Effector memory CD8-positive, alpha-beta T cell (primary cell): ENCODE measurements around the gene CLEC2D.
"Not testable (repeated sequence)": the region's sequence is repeated elsewhere in the genome, so short reads cannot be mapped to it uniquely, and the experiment has no call there.

ENCODE experiments used
- ATAC-seq: fragments of 150-1000 bp; cut with Tn5 transposase; replicated peaks from 2 replicates; pipeline ENCODE4 v1.10.0; 2021; ENCODE audit warnings: mild to moderate bottlenecking, moderate library complexity
- DNase-seq, 3 experiments: peaks; one replicate each; pipeline ENCODE4 v3.0.0; 2021
- H3K27ac Mint-ChIP-seq, 2 donors: one replicate each; pipeline ENCODE4 v1.8.0; 2022; ENCODE audit warnings: mild to moderate bottlenecking in 2 of 2, mixed read lengths in 2 of 2, moderate library complexity in 2 of 2
- H3K27me3 Mint-ChIP-seq, 2 donors: one replicate each; pipeline ENCODE4 v1.8.0; 2022; ENCODE audit warnings: mixed read lengths in 2 of 2
- H3K36me3 Mint-ChIP-seq: one replicate; pipeline ENCODE4 v1.8.0; 2022; ENCODE audit warnings: mild to moderate bottlenecking, moderate library complexity, mixed read lengths; ENCODE audit not compliant: insufficient read depth
- H3K4me1 Mint-ChIP-seq, 2 donors: one replicate each; pipeline ENCODE4 v1.8.0; 2022; ENCODE audit warnings: low read depth in 2 of 2, mixed read lengths in 2 of 2
- H3K4me3 Mint-ChIP-seq, 2 donors: one replicate each; pipeline ENCODE4 v1.8.0; 2022; ENCODE audit warnings: mild to moderate bottlenecking in 2 of 2, mixed read lengths in 2 of 2, moderate library complexity in 2 of 2
- H3K9me3 Mint-ChIP-seq, 2 donors: one replicate each; pipeline ENCODE4 v1.8.0; 2022; ENCODE audit warnings: mixed read lengths in 2 of 2

The CLEC2D gene

DNA sequence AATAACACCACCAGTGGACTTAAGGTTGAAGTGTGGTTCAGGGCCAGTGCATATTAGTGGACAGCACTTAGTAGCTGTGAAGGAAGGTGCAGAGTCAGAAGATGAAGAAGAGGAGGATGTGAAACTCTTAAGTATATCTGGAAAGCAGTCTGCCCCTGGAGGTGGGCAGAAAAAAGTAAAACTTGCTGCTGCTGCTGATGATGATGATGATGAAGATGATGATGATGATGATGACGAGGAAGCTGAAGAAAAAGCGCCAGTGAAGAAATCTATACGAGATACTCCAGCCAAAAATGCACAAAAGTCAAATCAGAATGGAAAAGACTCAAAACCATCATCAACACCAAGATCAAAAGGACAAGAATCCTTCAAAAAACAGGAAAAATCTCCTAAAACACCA is 26.1 kb downstream of the CLEC2D start:
- H3K27ac Mint-ChIP-seq = peak overlapping the region in 1 of 2 donors; percentile 67
- DNase-seq, H3K27me3 Mint-ChIP-seq, H3K9me3 Mint-ChIP-seq, H3K4me3 Mint-ChIP-seq, ATAC-seq: not testable (repeated sequence)
- peaks cover 73% of the 10 kb centered on the region for H3K36me3 Mint-ChIP-seq
- peaks cover 14 to 44% of the 10 kb centered on the region in 2 donors for H3K4me1 Mint-ChIP-seq

DNA sequence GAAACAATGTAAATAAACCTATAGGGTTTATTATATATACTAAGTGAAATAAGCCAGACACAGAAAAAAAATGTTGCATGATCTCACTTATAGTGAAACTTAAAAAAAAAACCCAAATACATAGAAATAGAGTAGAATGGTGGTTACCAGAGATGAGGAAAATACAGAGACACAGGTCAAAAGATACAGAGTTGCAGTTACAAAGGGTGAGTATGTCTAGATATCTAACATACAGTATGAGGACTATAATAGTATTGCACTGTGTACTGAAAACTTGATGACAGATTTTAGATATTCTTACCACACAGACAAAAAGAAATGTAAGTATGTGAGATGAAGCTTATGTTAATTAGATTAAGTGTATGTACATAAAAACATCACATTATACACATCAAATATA is 28.1 kb downstream of the CLEC2D start:
- Mint-ChIP-seq H3K36me3 (peaks cover 56% of the 10 kb centered on the region), H3K27ac (no peak overlapping the region), H3K4me1 (peaks cover 29 to 50% of the 10 kb centered on the region in 2 donors), H3K9me3 (peaks cover 0 to 8% of the 10 kb centered on the region in 2 donors), H3K4me3 (no peak overlapping the region), H3K27me3 (no peaks in the 10 kb centered on the region)
- ATAC-seq (no peak), DNase-seq (no peak)

DNA sequence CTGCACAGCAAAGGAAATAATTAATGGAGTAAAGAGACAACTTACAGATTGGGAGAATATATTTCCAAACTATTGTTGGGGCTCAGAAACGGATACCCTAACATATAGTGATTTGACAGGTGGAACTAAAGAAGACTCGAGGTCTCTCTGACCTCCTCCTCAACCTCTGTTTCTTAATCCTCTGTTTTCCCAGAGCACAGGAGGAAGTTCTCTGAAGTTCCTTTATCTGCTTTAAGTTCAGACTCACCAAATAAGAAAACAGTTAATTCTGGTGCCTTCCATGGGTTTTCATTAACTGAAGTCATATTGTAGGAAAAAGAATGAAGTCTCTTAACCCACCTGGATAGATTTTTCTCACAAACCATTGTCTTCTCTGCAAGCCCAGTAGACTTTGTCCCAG is 29.2 kb downstream of the CLEC2D start:
- H3K27me3 Mint-ChIP-seq = no peaks in the 10 kb centered on the region
- H3K9me3 Mint-ChIP-seq = peaks cover 0 to 8% of the 10 kb centered on the region in 2 donors
- H3K4me1 Mint-ChIP-seq = peaks cover 33 to 50% of the 10 kb centered on the region in 2 donors
- H3K4me3 Mint-ChIP-seq = no peak overlapping the region
- no peak for DNase-seq
- H3K36me3 Mint-ChIP-seq = peaks cover 47% of the 10 kb centered on the region
- no peak for ATAC-seq
- peak overlapping the region; percentile 49 to 94 for H3K27ac Mint-ChIP-seq

- ATAC-seq = no peak
- DNase-seq = no peak
- Mint-ChIP-seq H3K4me3 (no peak overlapping the region), H3K36me3 (peaks cover 40% of the 10 kb centered on the region), H3K9me3 (peaks cover 0 to 8% of the 10 kb centered on the region in 2 donors), H3K27me3 (no peaks in the 10 kb centered on the region), H3K4me1 (peaks cover 31 to 50% of the 10 kb centered on the region in 2 donors), H3K27ac (peak overlapping the region; percentile 49 to 94)
Measured at GRCh38 chr12:9699269-9699897, 29.9 kb downstream of the CLEC2D start.

GRCh38 chr12:9699898-9700605 is 30.5 kb downstream of the CLEC2D start:
- H3K4me3 Mint-ChIP-seq = no peak overlapping the region
- H3K4me1 Mint-ChIP-seq = peaks cover 31 to 50% of the 10 kb centered on the region in 2 donors
- peaks cover 0 to 8% of the 10 kb centered on the region in 2 donors for H3K9me3 Mint-ChIP-seq
- peak overlapping the region in 1 of 2 donors; percentile 94 for H3K27ac Mint-ChIP-seq
- peaks cover 33% of the 10 kb centered on the region for H3K36me3 Mint-ChIP-seq
- DNase-seq = no peak
- no peaks in the 10 kb centered on the region for H3K27me3 Mint-ChIP-seq
- ATAC-seq = no peak

- Mint-ChIP-seq H3K36me3 (peaks cover 30% of the 10 kb centered on the region), H3K27ac (peak overlapping the region; percentile 94 to 97), H3K9me3 (peaks cover 0 to 6% of the 10 kb centered on the region in 2 donors), H3K4me1 (peaks cover 34 to 52% of the 10 kb centered on the region in 2 donors), H3K4me3 (peak overlapping the region in 1 of 2 donors; percentile 74), H3K27me3 (no peaks in the 10 kb centered on the region)
- DNase-seq = no peak
- no peak for ATAC-seq
Measured at GRCh38 chr12:9700606-9700956, 31.1 kb downstream of the CLEC2D start.

DNA sequence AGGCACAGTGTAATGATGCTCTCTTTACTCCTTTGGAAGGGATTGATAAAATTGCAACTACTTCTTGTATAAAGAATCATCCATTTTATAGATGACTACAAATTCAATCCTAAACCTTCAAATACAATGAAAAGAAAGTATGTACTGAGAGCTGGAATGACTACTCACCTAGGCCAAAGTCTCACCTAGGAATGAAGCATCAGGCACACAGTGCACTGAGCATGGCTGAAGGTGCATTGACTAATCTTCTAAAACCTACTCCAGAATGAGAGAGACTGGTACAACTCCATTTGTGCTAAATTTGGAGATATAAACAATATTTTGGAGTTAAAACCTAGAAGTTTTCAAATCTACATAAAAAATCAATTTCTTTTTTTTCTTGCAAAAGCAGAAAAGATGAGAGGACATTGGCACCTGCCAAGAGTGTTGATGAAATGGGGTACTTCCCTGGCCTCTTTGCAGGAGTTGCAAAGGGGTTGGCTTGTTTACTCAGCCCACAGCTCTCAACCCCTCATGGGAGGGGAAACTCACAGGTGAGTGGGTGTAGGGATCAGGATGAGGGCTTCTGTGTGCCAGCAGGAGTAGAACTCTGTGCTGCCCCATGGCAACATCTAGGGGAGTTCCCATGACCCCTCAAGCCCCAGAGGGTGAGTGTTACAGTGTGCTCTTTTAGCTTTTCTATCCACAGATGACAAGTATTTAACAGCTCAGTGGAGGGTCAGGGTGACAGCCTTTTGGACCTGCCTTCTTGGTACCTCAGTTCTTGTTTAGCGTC is 32.1 kb downstream of the CLEC2D start:
- Mint-ChIP-seq H3K36me3 (peaks cover 22% of the 10 kb centered on the region), H3K4me3 (peak overlapping the region; percentile 67 to 74), H3K4me1 (peaks cover 41 to 62% of the 10 kb centered on the region in 2 donors), H3K9me3 (peaks cover 0 to 4% of the 10 kb centered on the region in 2 donors), H3K27ac (peak overlapping the region; percentile 94 to 97), H3K27me3 (no peaks in the 10 kb centered on the region)
- DNase-seq (no peak), ATAC-seq (peak; percentile 78)

DNA sequence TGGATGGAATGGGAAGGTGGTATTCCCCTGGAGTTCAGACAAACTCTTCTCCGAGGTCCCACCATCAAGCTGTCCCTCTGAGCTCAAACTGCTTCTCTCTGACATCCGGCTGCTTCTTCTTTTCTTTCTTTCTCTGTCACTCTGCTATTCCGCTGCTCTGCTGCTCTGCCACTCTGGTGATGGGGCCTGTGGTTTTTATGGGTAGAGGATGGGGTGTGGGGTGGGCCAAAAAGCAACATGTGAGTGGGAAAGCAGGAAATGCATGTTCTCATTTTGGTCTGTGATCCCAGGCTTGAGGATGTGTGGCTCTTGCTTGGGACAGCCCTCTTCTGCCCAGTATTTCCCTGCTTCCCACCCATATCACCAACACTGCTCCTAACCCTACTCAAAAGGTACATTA is 32.7 kb downstream of the CLEC2D start:
- Mint-ChIP-seq H3K27ac (peak overlapping the region; percentile 94 to 97), H3K4me1 (peaks cover 44 to 66% of the 10 kb centered on the region in 2 donors), H3K27me3 (no peaks in the 10 kb centered on the region), H3K9me3 (peaks cover 0 to 4% of the 10 kb centered on the region in 2 donors), H3K4me3 (peak overlapping the region; percentile 67 to 74), H3K36me3 (peaks cover 17% of the 10 kb centered on the region)
- peak; percentile 22 to 51 (median 37) for DNase-seq
- ATAC-seq = peak; percentile 79

- H3K27me3 Mint-ChIP-seq, H3K9me3 Mint-ChIP-seq, H3K36me3 Mint-ChIP-seq, DNase-seq, ATAC-seq, H3K4me3 Mint-ChIP-seq: not testable (repeated sequence)
- H3K4me1 Mint-ChIP-seq = peaks cover 51 to 66% of the 10 kb centered on the region in 2 donors
- H3K27ac Mint-ChIP-seq = peak overlapping the region in 1 of 2 donors; percentile 38
Measured at GRCh38 chr12:9704561-9704960, 35.0 kb downstream of the CLEC2D start.

- Mint-ChIP-seq H3K36me3 (peaks cover 7% of the 10 kb centered on the region), H3K4me3 (peak overlapping the region; percentile 12 to 19), H3K9me3 (no peaks in the 10 kb centered on the region), H3K27me3 (no peaks in the 10 kb centered on the region), H3K4me1 (peaks cover 47 to 57% of the 10 kb centered on the region in 2 donors), H3K27ac (peak overlapping the region; percentile 60 to 71)
- ATAC-seq = no peak
- no peak for DNase-seq
Measured at GRCh38 chr12:9706086-9706685, 36.7 kb downstream of the CLEC2D start.

- Mint-ChIP-seq H3K27ac (peak overlapping the region; percentile 93 to 97), H3K27me3 (no peaks in the 10 kb centered on the region), H3K4me1 (peaks cover 38 to 50% of the 10 kb centered on the region in 2 donors), H3K4me3 (peak overlapping the region; percentile 81 to 82), H3K36me3 (peaks cover 7% of the 10 kb centered on the region), H3K9me3 (no peaks in the 10 kb centered on the region)
- no peak for DNase-seq
- peak; percentile 40 for ATAC-seq
Measured at GRCh38 chr12:9707356-9707755, 37.8 kb downstream of the CLEC2D start.

GRCh38 chr12:9707864-9708808 is 38.6 kb downstream of the CLEC2D start:
- peaks cover 4% of the 10 kb centered on the region for H3K36me3 Mint-ChIP-seq
- ATAC-seq (peak; percentile 91), DNase-seq (peak; percentile 66 to 68 (median 67))
- peak overlapping the region; percentile 81 to 82 for H3K4me3 Mint-ChIP-seq
- H3K9me3 Mint-ChIP-seq = no peaks in the 10 kb centered on the region
- H3K4me1 Mint-ChIP-seq = peaks cover 32 to 44% of the 10 kb centered on the region in 2 donors
- H3K27ac Mint-ChIP-seq = peak overlapping the region; percentile 93 to 97
- H3K27me3 Mint-ChIP-seq = no peaks in the 10 kb centered on the region
